ENCODE measurements around the gene CFAP20.

DNA sequence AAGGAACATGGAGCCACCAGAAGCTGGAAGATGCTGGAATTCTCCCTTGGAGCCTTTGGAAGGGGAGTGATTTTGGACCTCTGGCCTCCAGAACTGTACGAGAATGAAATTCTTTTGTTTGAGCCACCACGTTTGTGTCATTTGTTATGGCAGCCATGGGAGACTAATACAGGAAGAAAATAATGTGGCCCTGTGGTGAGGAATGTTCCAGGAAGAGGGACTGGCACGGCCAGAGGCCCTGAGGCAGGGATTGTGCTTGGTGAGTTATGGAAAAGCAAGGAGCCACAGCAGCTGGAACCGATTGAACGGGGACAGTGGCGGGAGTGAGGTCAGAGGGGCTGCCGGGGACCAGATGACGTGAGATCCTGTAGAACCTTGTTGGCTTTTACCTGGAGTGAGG, 51.4 kb downstream of the CFAP20 start:
- TF ChIP-seq ATF6 (CRISPR knock-in tag; conservative IDR thresholded peaks at IDR 0.05) (no peak), ZNF274 (CRISPR knock-in tag; IDR thresholded peaks at IDR 0.05) (no peak), MZF1 (CRISPR knock-in tag; IDR thresholded peaks at IDR 0.05; ENCODE audit: borderline replicate concordance) (no peak), ATF3 (CRISPR knock-in tag; IDR thresholded peaks at IDR 0.05) (no peak), ATM (IDR thresholded peaks at IDR 0.05; ENCODE audit: borderline replicate concordance) (no peak), RBFOX2 (IDR thresholded peaks at IDR 0.05; ENCODE audit: low read depth, low read length) (no peak), ZNF12 (CRISPR knock-in tag; IDR thresholded peaks at IDR 0.05) (peak; percentile 84), ZNF746 (CRISPR knock-in tag; IDR thresholded peaks at IDR 0.05) (no peak), ZBTB33 (CRISPR knock-in tag; IDR thresholded peaks at IDR 0.05) (no peak)
- TF ChIP-seq, protein P1, sequence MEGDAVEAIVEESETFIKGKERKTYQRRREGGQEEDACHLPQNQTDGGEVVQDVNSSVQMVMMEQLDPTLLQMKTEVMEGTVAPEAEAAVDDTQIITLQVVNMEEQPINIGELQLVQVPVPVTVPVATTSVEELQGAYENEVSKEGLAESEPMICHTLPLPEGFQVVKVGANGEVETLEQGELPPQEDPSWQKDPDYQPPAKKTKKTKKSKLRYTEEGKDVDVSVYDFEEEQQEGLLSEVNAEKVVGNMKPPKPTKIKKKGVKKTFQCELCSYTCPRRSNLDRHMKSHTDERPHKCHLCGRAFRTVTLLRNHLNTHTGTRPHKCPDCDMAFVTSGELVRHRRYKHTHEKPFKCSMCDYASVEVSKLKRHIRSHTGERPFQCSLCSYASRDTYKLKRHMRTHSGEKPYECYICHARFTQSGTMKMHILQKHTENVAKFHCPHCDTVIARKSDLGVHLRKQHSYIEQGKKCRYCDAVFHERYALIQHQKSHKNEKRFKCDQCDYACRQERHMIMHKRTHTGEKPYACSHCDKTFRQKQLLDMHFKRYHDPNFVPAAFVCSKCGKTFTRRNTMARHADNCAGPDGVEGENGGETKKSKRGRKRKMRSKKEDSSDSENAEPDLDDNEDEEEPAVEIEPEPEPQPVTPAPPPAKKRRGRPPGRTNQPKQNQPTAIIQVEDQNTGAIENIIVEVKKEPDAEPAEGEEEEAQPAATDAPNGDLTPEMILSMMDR (CRISPR knock-in tag; IDR thresholded peaks at IDR 0.05) = no peak
- TF ChIP-seq, protein P2, sequence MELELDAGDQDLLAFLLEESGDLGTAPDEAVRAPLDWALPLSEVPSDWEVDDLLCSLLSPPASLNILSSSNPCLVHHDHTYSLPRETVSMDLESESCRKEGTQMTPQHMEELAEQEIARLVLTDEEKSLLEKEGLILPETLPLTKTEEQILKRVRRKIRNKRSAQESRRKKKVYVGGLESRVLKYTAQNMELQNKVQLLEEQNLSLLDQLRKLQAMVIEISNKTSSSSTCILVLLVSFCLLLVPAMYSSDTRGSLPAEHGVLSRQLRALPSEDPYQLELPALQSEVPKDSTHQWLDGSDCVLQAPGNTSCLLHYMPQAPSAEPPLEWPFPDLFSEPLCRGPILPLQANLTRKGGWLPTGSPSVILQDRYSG (CRISPR knock-in tag; IDR thresholded peaks at IDR 0.05) = no peak

All from HepG2 (cell line).